Fibroblast of villous mesenchyme (primary cell): ENCODE measurements around the gene TMEM236. TPM values are rescaled to one million over a fixed set of nuclear protein-coding genes. Genes with fewer than 3 reads are reported as not detected.

Experiments used
- DNase-seq: peaks from one replicate; pipeline ENCODE4 v3.0.0-alpha.2; 2010; ENCODE audit warnings: low read depth
- H3K4me3 ChIP-seq: 2 replicates; pipeline ENCODE4 v1.5.1; 2011; ENCODE audit warnings: low read depth, mild to moderate bottlenecking, low read length
- total RNA-seq: library from RNA; depleted of rRNA; stranded (reverse); fragments of >200 nt; gene quantifications from 2 replicates; pipeline ENCODE4 v1.2.3, GENCODE V29; 2012
- TF ChIP-seq, protein P1 (sequence below): IDR thresholded peaks from 2 replicates; pipeline ENCODE4 v1.5.1; 2012; ENCODE audit warnings: low read depth, mild to moderate bottlenecking, low read length; ENCODE audit not compliant: insufficient read depth

TMEM236 gene
- total RNA-seq, 1 donor, result under 0.01 TPM

DNA sequence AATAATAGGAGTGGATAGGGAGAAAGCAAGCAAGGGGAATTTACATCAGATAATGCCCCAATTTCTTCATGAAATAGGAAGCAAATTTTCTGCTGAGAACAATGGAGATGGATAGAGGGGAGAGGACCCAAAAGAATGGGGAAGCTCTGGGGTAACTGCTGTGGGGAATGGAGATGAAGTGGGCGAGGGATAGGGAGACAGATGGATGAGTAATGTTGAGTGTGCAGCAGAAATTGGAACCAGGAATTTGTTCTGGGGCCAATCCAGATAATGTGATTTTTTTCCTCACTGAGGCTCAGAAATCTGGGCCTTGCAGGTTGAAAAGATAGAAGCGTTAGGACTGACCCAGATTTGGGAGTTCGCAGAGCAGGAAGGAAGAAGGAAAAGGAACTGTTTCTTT is 32.7 kb downstream of the TMEM236 start:
- no peak for DNase-seq
- H3K4me3 ChIP-seq, result no peak overlapping the region
- TF ChIP-seq, protein P1, sequence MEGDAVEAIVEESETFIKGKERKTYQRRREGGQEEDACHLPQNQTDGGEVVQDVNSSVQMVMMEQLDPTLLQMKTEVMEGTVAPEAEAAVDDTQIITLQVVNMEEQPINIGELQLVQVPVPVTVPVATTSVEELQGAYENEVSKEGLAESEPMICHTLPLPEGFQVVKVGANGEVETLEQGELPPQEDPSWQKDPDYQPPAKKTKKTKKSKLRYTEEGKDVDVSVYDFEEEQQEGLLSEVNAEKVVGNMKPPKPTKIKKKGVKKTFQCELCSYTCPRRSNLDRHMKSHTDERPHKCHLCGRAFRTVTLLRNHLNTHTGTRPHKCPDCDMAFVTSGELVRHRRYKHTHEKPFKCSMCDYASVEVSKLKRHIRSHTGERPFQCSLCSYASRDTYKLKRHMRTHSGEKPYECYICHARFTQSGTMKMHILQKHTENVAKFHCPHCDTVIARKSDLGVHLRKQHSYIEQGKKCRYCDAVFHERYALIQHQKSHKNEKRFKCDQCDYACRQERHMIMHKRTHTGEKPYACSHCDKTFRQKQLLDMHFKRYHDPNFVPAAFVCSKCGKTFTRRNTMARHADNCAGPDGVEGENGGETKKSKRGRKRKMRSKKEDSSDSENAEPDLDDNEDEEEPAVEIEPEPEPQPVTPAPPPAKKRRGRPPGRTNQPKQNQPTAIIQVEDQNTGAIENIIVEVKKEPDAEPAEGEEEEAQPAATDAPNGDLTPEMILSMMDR, result no peak

DNA sequence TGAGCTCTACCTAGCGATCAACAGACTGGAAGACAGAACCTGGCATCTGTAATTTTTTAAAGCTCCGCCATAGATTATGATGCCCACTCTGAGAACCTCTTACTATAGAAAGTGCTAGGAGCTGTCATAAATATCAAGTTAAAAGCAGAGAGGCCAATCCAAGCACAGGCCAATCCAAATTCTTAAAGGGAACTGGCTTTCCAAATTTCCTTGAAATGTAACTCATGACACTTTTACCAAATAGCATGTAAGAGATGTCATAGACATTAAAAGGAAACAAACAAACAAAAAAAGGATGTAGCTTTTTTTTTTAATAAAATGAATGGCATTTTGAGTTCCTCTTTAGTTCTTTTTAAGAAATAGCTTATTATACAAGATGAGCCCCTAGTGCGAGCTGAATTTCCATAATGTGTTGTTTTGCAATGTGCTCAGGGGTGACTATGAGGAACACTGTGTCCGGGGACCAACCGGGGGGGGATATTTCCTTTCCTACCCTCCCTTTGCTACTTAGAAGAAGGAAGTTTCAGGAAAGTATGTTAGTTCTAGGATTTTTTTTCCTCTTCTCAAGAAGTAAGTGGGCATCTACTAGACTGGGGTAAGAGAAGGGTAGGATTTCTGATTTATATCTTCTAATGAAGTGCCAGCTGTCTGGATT is 33.4 kb downstream of the TMEM236 start:
- no peak overlapping the region for H3K4me3 ChIP-seq
- DNase-seq, result no peak
- TF ChIP-seq, protein P1, result no peak

DNA sequence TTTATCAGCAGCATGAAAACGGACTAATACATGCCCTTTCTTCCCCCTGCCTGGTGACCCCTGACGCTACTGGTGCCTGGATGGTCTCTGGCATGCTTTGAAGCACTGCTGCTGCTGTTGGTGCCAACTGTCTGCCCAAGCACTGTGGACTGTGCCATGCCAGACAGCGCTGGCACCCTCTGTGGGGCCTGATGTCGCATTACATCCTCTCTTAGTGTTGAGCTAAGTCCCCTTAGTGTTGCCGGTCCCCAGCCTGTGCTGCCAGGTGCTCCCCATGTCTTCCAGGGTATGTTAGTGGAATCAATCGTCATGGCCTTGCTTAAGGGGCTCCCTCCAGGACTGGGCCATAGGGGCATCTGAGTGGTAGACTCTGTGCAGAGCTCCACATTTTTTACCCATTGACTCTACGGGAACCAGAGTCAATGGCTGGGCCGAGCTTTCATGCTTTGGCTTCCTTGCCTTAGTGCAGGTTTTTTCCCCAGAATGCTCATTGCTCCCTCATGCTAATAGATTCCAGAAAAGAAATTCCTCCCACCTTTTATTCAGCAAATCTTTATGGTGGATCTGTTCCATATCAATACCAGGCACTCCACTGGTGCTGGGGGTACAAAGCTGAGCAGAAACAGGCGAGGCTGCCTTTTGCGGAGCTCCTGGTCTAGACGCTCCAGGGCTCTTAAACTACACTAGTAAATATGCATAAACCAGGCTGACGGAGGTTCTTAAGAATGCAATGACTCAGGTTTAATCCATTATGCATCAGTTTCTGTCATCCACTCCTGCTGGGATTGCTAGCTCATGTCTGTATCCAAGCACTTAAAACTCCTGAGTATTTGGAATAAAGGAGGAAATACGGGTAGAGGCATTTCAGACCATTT is 35.3 kb downstream of the TMEM236 start:
- DNase-seq, result peak; percentile 90
- TF ChIP-seq, protein P1, result no peak
- H3K4me3 ChIP-seq, result no peak overlapping the region

DNA sequence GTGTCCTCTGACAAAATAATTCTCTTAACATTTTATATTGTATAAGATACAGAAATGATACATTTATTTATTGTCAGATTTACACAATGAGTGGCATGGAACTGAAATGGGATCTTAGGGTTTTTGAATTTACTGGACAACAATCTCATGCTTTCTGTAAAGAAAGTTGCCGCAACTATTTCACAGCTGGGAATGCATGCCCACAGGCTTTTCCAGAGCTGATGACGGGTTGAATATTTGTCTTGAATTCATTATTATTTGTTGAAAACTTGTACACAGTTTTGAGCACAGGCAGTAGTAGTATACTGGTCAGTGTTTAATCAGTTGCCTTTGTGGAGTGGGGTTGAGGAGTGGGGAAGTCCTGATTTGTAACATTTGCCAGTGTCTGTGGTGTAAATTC is 36.6 kb downstream of the TMEM236 start:
- TF ChIP-seq, protein P1, result no peak
- DNase-seq, result no peak
- H3K4me3 ChIP-seq, result no peak overlapping the region

DNA sequence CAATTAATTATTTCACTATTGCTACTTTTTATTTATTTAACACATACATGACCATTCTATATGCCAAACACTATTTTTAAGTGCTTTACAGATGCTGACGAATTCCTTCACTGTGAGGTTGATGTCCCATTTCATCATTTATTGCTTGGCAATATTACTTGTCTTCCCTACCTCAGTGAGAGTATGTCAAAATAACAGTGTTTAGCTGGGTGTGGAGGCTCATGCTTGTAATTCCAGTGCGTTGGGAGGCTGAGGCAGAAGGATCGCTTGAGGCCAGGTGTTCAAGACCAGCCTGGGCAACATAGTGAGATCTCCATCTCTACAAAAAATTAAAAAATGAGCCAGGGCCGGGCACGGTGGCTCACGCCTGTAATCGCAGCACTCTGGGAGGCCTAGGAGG is 37.4 kb downstream of the TMEM236 start:
- H3K4me3 ChIP-seq, result no peak overlapping the region
- TF ChIP-seq, protein P1, result no peak
- no peak for DNase-seq

DNA sequence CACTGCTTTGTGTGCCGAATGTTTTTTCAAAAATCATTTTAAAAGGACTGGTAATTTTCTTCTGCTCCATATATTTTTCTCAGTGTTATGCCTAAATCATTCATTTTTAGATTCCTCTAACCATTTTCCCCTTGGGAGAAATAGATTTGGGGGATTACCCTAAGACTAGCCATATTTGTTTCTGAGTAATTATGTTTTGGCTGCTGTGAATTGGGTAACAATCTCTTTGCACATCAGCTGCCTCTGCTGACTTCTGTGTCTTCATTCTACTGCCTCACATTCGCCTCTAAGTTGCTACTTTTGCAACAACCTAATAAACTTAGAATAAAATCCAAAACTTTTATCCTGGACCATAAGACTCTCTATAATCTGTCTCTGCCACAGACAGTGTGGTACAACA is 38.6 kb downstream of the TMEM236 start:
- TF ChIP-seq, protein P1, result no peak
- peak; percentile 19 for DNase-seq
- no peak overlapping the region for H3K4me3 ChIP-seq
